SW480 (cell line): Measurements from ENCODE around the gene NOB1.

ENCODE experiments used
- DNase-seq: peaks from one replicate; pipeline ENCODE4 v3.0.0-alpha.2; 2016; ENCODE audit warnings: low spot score

Gene NOB1

GRCh38 chr16:69721441-69721957, 33.2 kb downstream of the NOB1 start:
- no peak for DNase-seq

GRCh38 chr16:69720822-69721430, 33.8 kb downstream of the NOB1 start:
- no peak for DNase-seq

- DNase-seq, result no peak
Observed at GRCh38 chr16:69718111-69718764, 36.5 kb downstream of the NOB1 start.

GRCh38 chr16:69717066-69717465, 37.7 kb downstream of the NOB1 start:
- DNase-seq, result no peak

- DNase-seq, result no peak
Observed at GRCh38 chr16:69712914-69713581, 41.7 kb downstream of the NOB1 start.

GRCh38 chr16:69712277-69712676, 42.4 kb downstream of the NOB1 start:
- DNase-seq, result no peak

GRCh38 chr16:69711115-69711740, 43.5 kb downstream of the NOB1 start:
- DNase-seq, result no peak

GRCh38 chr16:69709456-69710084, 45.2 kb downstream of the NOB1 start:
- peak; percentile 69 for DNase-seq

GRCh38 chr16:69707920-69708683, 46.6 kb downstream of the NOB1 start:
- no peak for DNase-seq

GRCh38 chr16:69706975-69707340, 47.8 kb downstream of the NOB1 start:
- no peak for DNase-seq

- no peak for DNase-seq
Observed at GRCh38 chr16:69706256-69706974, 48.3 kb downstream of the NOB1 start.

GRCh38 chr16:69703638-69704037, 51.1 kb downstream of the NOB1 start:
- no peak for DNase-seq

GRCh38 chr16:69701866-69702265, 52.9 kb downstream of the NOB1 start:
- no peak for DNase-seq

- no peak for DNase-seq
Observed at GRCh38 chr16:69701452-69701851, 53.3 kb downstream of the NOB1 start.

GRCh38 chr16:69699915-69700314, 54.8 kb downstream of the NOB1 start:
- DNase-seq, result no peak

GRCh38 chr16:69698404-69698803, 56.3 kb downstream of the NOB1 start:
- DNase-seq, result no peak

GRCh38 chr16:69693916-69694315, 60.8 kb downstream of the NOB1 start:
- DNase-seq, result no peak

GRCh38 chr16:69691980-69692911, 62.5 kb downstream of the NOB1 start:
- no peak for DNase-seq
